ENCODE measurements around the gene TSC2. TPM values are rescaled to one million over a fixed set of nuclear protein-coding genes. Genes with fewer than 3 reads are reported as not detected.

TSC2 gene
- total and polyA plus RNA-seq, 9 of the 15 experiments (the other 6 are each of a cell fraction or from before 2014, with no cell fraction given) = 1.3 to 68.1 (median 16.6) TPM

DNA sequence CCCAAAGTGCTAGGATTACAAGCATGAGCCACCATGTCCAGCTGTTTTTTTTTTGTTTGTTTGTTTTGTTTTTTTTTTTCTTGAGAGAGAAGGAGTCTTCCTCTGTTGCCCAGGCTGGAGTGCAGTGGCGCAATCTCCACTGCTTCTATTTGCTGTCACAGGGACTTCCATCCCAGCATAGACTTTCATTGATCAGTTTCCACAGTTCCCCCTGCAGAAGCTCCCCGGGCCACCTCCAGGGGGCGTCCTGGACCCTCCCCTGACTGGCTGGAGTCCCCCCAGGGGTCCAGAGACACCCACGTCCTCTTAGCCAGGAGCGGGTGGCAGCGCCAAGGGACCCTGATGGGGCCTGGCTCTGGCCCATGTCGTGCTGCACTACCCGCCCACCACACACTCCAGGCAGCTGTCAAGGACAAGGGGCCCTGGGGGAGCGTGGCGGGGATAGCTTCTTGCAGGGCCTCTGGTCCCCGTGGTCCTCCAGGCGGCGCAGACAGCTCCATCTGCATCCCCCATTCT, 31.3 kb upstream of the TSC2 start (continued):
- TF ChIP-seq, protein P1, sequence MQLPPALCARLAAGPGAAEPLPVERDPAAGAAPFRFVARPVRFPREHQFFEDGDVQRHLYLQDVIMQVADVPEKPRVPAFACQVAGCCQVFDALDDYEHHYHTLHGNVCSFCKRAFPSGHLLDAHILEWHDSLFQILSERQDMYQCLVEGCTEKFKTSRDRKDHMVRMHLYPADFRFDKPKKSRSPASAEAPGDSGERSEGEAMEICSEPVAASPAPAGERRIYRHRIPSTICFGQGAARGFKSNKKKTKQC (CRISPR knock-in tag; IDR thresholded peaks at IDR 0.05) = no peak
- TF ChIP-seq, protein P2, sequence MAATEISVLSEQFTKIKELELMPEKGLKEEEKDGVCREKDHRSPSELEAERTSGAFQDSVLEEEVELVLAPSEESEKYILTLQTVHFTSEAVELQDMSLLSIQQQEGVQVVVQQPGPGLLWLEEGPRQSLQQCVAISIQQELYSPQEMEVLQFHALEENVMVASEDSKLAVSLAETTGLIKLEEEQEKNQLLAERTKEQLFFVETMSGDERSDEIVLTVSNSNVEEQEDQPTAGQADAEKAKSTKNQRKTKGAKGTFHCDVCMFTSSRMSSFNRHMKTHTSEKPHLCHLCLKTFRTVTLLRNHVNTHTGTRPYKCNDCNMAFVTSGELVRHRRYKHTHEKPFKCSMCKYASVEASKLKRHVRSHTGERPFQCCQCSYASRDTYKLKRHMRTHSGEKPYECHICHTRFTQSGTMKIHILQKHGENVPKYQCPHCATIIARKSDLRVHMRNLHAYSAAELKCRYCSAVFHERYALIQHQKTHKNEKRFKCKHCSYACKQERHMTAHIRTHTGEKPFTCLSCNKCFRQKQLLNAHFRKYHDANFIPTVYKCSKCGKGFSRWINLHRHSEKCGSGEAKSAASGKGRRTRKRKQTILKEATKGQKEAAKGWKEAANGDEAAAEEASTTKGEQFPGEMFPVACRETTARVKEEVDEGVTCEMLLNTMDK (IDR thresholded peaks at IDR 0.05; ENCODE audit: borderline replicate concordance, insufficient read depth, low read depth, low read length, poor library complexity, severe bottlenecking) = peak; percentile 88

DNA sequence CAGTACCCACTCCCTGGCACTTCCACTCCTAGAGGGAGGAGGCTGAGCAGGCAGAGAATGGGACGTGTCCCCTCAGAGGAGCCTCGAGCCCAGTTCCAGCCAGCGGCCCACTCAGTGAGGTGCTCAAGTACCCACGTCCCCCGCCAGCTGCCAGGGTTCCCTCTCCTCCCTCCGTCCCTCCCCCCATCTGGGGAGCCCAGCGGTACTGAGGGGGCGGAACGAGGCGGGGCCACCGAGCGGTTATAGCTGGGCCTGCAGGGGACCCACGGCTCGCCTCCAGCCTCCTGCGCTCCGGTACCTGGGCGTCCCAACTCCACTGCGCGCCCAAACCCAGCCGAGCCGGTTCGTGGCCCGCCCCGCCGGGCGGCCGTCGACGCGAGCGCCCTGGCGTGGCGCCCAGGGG, 28.3 kb upstream of the TSC2 start, which contains the start of gene NPW:
TSS of gene NPW (plus strand) at position 268 of the 403 bp plus-strand sequence.
- 41% methylated on average over 12 of the region's 33 CpGs for WGBS (ENCODE audit: insufficient coverage, low coverage, missing lambda C conversion rate)
- ChIA-PET POLR2A (interaction anchor here (0.6 to 1.3 kb wide), 4 partner anchors 16 to 134 kb away, joined by 3 to 4 read pairs (median 4); no protein-coding TSS in a partner anchor), CTCF (ENCODE audit: low intra/inter-chr PET ratio) (no interaction called here)
- intact Hi-C loops (cut with micrococcal nuclease) (no loop called here), in situ Hi-C loops (cut with MboI) (no loop called here)
- DNase-seq (ENCODE audit: extremely low read depth in 1 of 4, low spot score in 3 of 4) (peak; percentile 41 to 64 (median 55)), ATAC-seq (no peak), FAIRE-seq (no peak)
- H3K79me2 ChIP-seq (ENCODE audit: control insufficient read depth, insufficient read depth, low read length) = no peaks in the 10 kb centered on the region
- H3K9me3 ChIP-seq (replicated peaks; ENCODE audit: control insufficient read depth, insufficient read depth, low read depth, low read length) = no peaks in the 10 kb centered on the region
- no peaks in the 10 kb centered on the region for H3K36me3 ChIP-seq (ENCODE audit: control insufficient read depth, insufficient read depth, low read length)
- peak; percentile 77 for TF ChIP-seq EGR1 (conservative IDR thresholded peaks at IDR 0.05)
- TF ChIP-seq POLR2G (IDR thresholded peaks at IDR 0.05; ENCODE audit: low read depth, low read length) = 0 out of 2 replicates have a peak, but pooled peaks have one; percentile 4
- no peak for TF ChIP-seq ZNF561 (CRISPR knock-in tag; conservative IDR thresholded peaks at IDR 0.05)
- H3K27ac ChIP-seq (ENCODE audit: extremely low read depth, low read depth, low read length) = no peak within 1 kb of the TSS
- no peaks in the 10 kb centered on the region for H3K27me3 ChIP-seq (ENCODE audit: control insufficient read depth in 2 of 2, insufficient read depth in 2 of 2, low read length in 2 of 2)
- peak within 1 kb of the TSS; percentile 62; the same call in 1 of the 2 replicates for H2AFZ ChIP-seq (ENCODE audit: low read depth, low read length)
- peak within 1 kb of the TSS in 1 of 2 experiments; percentile 77; a peak in 2 of 4 replicates for H3K9ac ChIP-seq (ENCODE audit: insufficient read depth in 1 of 2, low read depth in 2 of 2, low read length in 2 of 2)
- no TSS peak for BruUV-seq (replicated peaks)
- H3K4me1 ChIP-seq (replicated peaks in 1 of 2; ENCODE audit: control insufficient read depth in 2 of 2, insufficient read depth in 2 of 2, low read length in 2 of 2) = peaks cover 16 to 61% of the 10 kb centered on the region in 2 experiments; a peak in 4 of 5 replicates
- peak within 1 kb of the TSS; percentile 11 for H3K4me3 ChIP-seq
- H3K9me1 ChIP-seq (ENCODE audit: control insufficient read depth, insufficient read depth, low read length) = no peaks in the 10 kb centered on the region
- H4K20me1 ChIP-seq (replicated peaks; ENCODE audit: control insufficient read depth, insufficient read depth, low read length) = no peaks in the 10 kb centered on the region
- no peak within 1 kb of the TSS for H3K4me2 ChIP-seq (ENCODE audit: insufficient read depth, low read length)

All from K562 (cell line).